GM19467 (cell line): ENCODE results near the gene SPDYE17.
"Not testable (repeated sequence)": the region's sequence is repeated elsewhere in the genome, so short reads cannot be mapped to it uniquely, and the experiment has no call there.

Experiments
- ATAC-seq: cut with Tn5 transposase; IDR thresholded peaks from one replicate; pipeline ENCODE4 v1.9.1; 2021; ENCODE audit warnings: mild to moderate bottlenecking, moderate library complexity; ENCODE audit not compliant: unreplicated experiment

Gene SPDYE17

GRCh38 chr7:76999474-77000107 lies 32.6 kb downstream of the SPDYE17 start:
- not testable (repeated sequence) for ATAC-seq

GRCh38 chr7:76998764-76999450 lies 33.3 kb downstream of the SPDYE17 start:
- not testable (repeated sequence) for ATAC-seq

GRCh38 chr7:76998285-76998589 lies 33.9 kb downstream of the SPDYE17 start:
- no peak for ATAC-seq

- ATAC-seq: no peak
These were observed 34.5 kb downstream of the SPDYE17 start for GRCh38 chr7:76997381-76998284.

GRCh38 chr7:76996932-76997331 lies 35.2 kb downstream of the SPDYE17 start:
- ATAC-seq: not testable (repeated sequence)

GRCh38 chr7:76994286-76994685 lies 37.9 kb downstream of the SPDYE17 start:
- not testable (repeated sequence) for ATAC-seq

- ATAC-seq: not testable (repeated sequence)
These were observed 38.3 kb downstream of the SPDYE17 start for GRCh38 chr7:76993831-76994230.

GRCh38 chr7:76992871-76993270 lies 39.3 kb downstream of the SPDYE17 start:
- ATAC-seq: not testable (repeated sequence)

- not testable (repeated sequence) for ATAC-seq
These were observed 40.0 kb downstream of the SPDYE17 start for GRCh38 chr7:76992204-76992603.

- not testable (repeated sequence) for ATAC-seq
These were observed 42.0 kb downstream of the SPDYE17 start for GRCh38 chr7:76990202-76990601.

GRCh38 chr7:76985924-76986717 lies 46.0 kb downstream of the SPDYE17 start:
- ATAC-seq: not testable (repeated sequence)

GRCh38 chr7:76984784-76985136 lies 47.4 kb downstream of the SPDYE17 start:
- peak; percentile 91 for ATAC-seq

GRCh38 chr7:76983937-76984783 lies 48.0 kb downstream of the SPDYE17 start:
- ATAC-seq: peak; percentile 26

GRCh38 chr7:76983333-76983732 lies 48.8 kb downstream of the SPDYE17 start:
- ATAC-seq: not testable (repeated sequence)

- ATAC-seq: not testable (repeated sequence)
These were observed 49.7 kb downstream of the SPDYE17 start for GRCh38 chr7:76982501-76982900.

GRCh38 chr7:76981187-76981970 lies 50.8 kb downstream of the SPDYE17 start:
- not testable (repeated sequence) for ATAC-seq

GRCh38 chr7:76980576-76980975 lies 51.6 kb downstream of the SPDYE17 start:
- ATAC-seq: not testable (repeated sequence)

GRCh38 chr7:76977761-76978367 lies 54.3 kb downstream of the SPDYE17 start:
- not testable (repeated sequence) for ATAC-seq
